ENCODE data around the gene TXNDC2. TPM values are rescaled to one million over a fixed set of nuclear protein-coding genes. Genes with fewer than 3 reads are reported as not detected.

The TXNDC2 gene
- total RNA-seq, 1 experiment from 2014 or later: 0.12 TPM

DNA sequence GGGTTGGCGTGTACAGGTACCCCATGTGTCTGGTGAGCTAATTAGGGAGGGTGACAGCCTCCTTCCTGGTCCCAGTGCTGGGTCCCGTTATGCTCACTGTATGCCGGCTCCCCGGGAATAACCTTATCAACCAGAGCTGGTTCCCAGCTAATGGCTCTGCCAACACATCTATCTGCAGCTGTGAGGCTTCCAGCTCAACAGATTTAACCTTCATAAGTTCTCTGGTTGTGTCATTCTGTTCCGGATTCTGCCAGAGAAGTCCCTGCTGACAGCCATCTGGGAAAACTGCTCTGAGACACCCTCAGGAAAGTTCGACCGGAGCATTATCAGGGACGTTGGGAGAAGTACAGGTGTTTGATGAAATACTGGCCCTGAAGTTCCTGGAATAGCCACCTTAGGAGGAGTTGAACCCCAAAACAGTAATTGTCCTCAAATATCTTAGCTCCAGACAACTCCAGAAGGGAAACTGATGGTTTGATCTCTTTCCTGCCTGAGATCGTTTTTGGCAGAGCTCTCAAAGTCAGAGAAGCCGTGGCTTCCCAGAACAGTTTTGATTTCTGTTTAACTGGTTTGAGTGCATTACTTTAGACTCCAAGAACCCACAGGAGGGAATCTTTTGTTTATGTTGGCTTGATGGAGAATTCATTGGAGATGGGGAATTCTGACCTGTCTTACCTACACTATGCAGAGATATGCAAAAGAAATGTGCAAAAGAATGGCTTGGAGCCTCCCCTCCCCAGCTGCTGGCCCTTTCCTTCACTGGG, 39.4 kb upstream of the TXNDC2 start:
- H4K20me1 ChIP-seq (ENCODE audit: insufficient read depth): no peaks in the 10 kb centered on the region
- ChIA-PET POLR2A (interaction anchor here (0.7 kb wide), 1 partner anchor 19 kb away, joined by 3 read pairs; no protein-coding TSS in a partner anchor), RAD21 (ENCODE audit: low non-redundant PET in 1 of 2, low total read pairs in 2 of 2, uncharacterized antibody in 2 of 2, unreplicated experiment in 2 of 2) (no interaction called here), CTCF (no interaction called here)
- H2AFZ ChIP-seq (ENCODE audit: low read depth, low read length, poor library complexity, severe bottlenecking): no peak overlapping the region
- no peaks in the 10 kb centered on the region for H3K79me2 ChIP-seq (ENCODE audit: insufficient read depth, low read length)
- H3K4me2 ChIP-seq (ENCODE audit: low read length): no peak overlapping the region
- H3K4me3 ChIP-seq (replicated peaks in 1 of 2; ENCODE audit: low read depth in 1 of 2, low read length in 2 of 2): no peak overlapping the region
- H3K9me3 ChIP-seq (ENCODE audit: control insufficient read depth in 1 of 2, insufficient read depth in 1 of 2, low read depth in 1 of 2, low read length in 2 of 2): no peaks in the 10 kb centered on the region
- H3K27ac ChIP-seq (ENCODE audit: low read depth, low read length): no peak overlapping the region
- H3K4me1 ChIP-seq (ENCODE audit: control insufficient read depth in 1 of 2, insufficient read depth in 2 of 2, low read length in 2 of 2): no peaks in the 10 kb centered on the region; a peak in 1 of 4 replicates
- no peak for ATAC-seq
- no peaks in the 10 kb centered on the region for H3K36me3 ChIP-seq (ENCODE audit: control insufficient read depth in 1 of 2, insufficient read depth in 2 of 2, low read length in 2 of 2)
- DNase-seq (ENCODE audit: low read depth, low spot score): no peak
- no peaks in the 10 kb centered on the region for H3K27me3 ChIP-seq (ENCODE audit: insufficient read depth, low read length)
- TF ChIP-seq, protein P1, sequence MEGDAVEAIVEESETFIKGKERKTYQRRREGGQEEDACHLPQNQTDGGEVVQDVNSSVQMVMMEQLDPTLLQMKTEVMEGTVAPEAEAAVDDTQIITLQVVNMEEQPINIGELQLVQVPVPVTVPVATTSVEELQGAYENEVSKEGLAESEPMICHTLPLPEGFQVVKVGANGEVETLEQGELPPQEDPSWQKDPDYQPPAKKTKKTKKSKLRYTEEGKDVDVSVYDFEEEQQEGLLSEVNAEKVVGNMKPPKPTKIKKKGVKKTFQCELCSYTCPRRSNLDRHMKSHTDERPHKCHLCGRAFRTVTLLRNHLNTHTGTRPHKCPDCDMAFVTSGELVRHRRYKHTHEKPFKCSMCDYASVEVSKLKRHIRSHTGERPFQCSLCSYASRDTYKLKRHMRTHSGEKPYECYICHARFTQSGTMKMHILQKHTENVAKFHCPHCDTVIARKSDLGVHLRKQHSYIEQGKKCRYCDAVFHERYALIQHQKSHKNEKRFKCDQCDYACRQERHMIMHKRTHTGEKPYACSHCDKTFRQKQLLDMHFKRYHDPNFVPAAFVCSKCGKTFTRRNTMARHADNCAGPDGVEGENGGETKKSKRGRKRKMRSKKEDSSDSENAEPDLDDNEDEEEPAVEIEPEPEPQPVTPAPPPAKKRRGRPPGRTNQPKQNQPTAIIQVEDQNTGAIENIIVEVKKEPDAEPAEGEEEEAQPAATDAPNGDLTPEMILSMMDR (IDR thresholded peaks at IDR 0.05 in 2 of 3, conservative IDR thresholded peaks at IDR 0.05 in 1 of 3; ENCODE audit: borderline replicate concordance in 1 of 3, insufficient read depth in 1 of 3, low read depth in 2 of 3, low read length in 2 of 3): no peak
- TF ChIP-seq EGR1 (IDR thresholded peaks at IDR 0.05; ENCODE audit: low read depth) (no peak), CEBPB (IDR thresholded peaks at IDR 0.05; ENCODE audit: low read depth) (no peak), POLR2AphosphoS5 (IDR thresholded peaks at IDR 0.05; ENCODE audit: low read depth, low read length) (no peak), ZNF274 (IDR thresholded peaks at IDR 0.05; ENCODE audit: low read depth, low read length) (no peak), RAD21 (IDR thresholded peaks at IDR 0.05; ENCODE audit: low read depth) (no peak), SP1 (IDR thresholded peaks at IDR 0.05; ENCODE audit: low read depth) (no peak), POLR2A (IDR thresholded peaks at IDR 0.05; ENCODE audit: borderline replicate concordance, extremely low read depth, insufficient read depth, insufficient read length) (no peak), SIN3A (IDR thresholded peaks at IDR 0.05; ENCODE audit: low read depth) (no peak), SRF (IDR thresholded peaks at IDR 0.05; ENCODE audit: low read depth) (no peak), EZH2 (IDR thresholded peaks at IDR 0.05) (no peak), EZH2phosphoT487 (IDR thresholded peaks at IDR 0.05; ENCODE audit: borderline replicate concordance) (no peak), FOSL1 (IDR thresholded peaks at IDR 0.05; ENCODE audit: low read depth) (no peak), ELF1 (IDR thresholded peaks at IDR 0.05; ENCODE audit: borderline replicate concordance, low read depth) (no peak), TCF7L2 (IDR thresholded peaks at IDR 0.05; ENCODE audit: borderline replicate concordance, extremely low read depth, insufficient read depth, insufficient read length) (no peak), JUND (IDR thresholded peaks at IDR 0.05) (no peak), ZFX (IDR thresholded peaks at IDR 0.05) (no peak)
- TF ChIP-seq, protein P2, sequence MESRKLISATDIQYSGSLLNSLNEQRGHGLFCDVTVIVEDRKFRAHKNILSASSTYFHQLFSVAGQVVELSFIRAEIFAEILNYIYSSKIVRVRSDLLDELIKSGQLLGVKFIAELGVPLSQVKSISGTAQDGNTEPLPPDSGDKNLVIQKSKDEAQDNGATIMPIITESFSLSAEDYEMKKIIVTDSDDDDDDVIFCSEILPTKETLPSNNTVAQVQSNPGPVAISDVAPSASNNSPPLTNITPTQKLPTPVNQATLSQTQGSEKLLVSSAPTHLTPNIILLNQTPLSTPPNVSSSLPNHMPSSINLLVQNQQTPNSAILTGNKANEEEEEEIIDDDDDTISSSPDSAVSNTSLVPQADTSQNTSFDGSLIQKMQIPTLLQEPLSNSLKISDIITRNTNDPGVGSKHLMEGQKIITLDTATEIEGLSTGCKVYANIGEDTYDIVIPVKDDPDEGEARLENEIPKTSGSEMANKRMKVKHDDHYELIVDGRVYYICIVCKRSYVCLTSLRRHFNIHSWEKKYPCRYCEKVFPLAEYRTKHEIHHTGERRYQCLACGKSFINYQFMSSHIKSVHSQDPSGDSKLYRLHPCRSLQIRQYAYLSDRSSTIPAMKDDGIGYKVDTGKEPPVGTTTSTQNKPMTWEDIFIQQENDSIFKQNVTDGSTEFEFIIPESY (IDR thresholded peaks at IDR 0.05; ENCODE audit: extremely low read depth, insufficient replicate concordance, low read length): no peak
- TF ChIP-seq, protein P3, sequence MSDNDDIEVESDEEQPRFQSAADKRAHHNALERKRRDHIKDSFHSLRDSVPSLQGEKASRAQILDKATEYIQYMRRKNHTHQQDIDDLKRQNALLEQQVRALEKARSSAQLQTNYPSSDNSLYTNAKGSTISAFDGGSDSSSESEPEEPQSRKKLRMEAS (IDR thresholded peaks at IDR 0.05): no peak
- TF ChIP-seq, protein P4, sequence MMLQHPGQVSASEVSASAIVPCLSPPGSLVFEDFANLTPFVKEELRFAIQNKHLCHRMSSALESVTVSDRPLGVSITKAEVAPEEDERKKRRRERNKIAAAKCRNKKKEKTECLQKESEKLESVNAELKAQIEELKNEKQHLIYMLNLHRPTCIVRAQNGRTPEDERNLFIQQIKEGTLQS (IDR thresholded peaks at IDR 0.05): no peak
- no peaks in the 10 kb centered on the region for H3K9me2 ChIP-seq (ENCODE audit: insufficient read depth)
- no peak overlapping the region for H3K9ac ChIP-seq (ENCODE audit: low read length)
- intact Hi-C loops (cut with micrococcal nuclease): no loop called here
- BruUV-seq (replicated peaks): no TSS peak

Data from HCT116 (cell line).